Gastrocnemius medialis (tissue), 4 donors: ENCODE results near the gene SLC34A3.

Experiments
- POLR2A ChIP-seq, 2 donors: fragments of 450-650 bp; IDR thresholded peaks; one replicate each; pipeline ENCODE4 v1.6.1; 2017; ENCODE audit warnings: antibody characterized with exemption in 2 of 2, mild to moderate bottlenecking in 2 of 2, moderate library complexity in 2 of 2
- TF ChIP-seq, protein P1 (sequence below), 5 experiments: fragments of 450-650 bp in 3 of 5; fragments of 200-600 bp in 2 of 5; sonication (generic) in 2 of 5; IDR thresholded peaks in 4 of 5; conservative IDR thresholded peaks in 1 of 5; 1 replicate in 4 of 5; 2 replicates in 1 of 5; pipeline ENCODE4 v1.5.1; 2016 to 2019; ENCODE audit warnings: antibody characterized with exemption in 5 of 5, mild to moderate bottlenecking in 3 of 5, moderate library complexity in 3 of 5

- TF ChIP-seq, protein P1, sequence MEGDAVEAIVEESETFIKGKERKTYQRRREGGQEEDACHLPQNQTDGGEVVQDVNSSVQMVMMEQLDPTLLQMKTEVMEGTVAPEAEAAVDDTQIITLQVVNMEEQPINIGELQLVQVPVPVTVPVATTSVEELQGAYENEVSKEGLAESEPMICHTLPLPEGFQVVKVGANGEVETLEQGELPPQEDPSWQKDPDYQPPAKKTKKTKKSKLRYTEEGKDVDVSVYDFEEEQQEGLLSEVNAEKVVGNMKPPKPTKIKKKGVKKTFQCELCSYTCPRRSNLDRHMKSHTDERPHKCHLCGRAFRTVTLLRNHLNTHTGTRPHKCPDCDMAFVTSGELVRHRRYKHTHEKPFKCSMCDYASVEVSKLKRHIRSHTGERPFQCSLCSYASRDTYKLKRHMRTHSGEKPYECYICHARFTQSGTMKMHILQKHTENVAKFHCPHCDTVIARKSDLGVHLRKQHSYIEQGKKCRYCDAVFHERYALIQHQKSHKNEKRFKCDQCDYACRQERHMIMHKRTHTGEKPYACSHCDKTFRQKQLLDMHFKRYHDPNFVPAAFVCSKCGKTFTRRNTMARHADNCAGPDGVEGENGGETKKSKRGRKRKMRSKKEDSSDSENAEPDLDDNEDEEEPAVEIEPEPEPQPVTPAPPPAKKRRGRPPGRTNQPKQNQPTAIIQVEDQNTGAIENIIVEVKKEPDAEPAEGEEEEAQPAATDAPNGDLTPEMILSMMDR (IDR thresholded peaks at IDR 0.05 in 4 of 5, conservative IDR thresholded peaks at IDR 0.05 in 1 of 5) = no peak
- TF ChIP-seq POLR2A (IDR thresholded peaks at IDR 0.05) = no peak
Observed at GRCh38 chr9:137190315-137190856, 40.3 kb upstream of the SLC34A3 start.
